Measurements from ENCODE around the gene CTNNA3.

GRCh38 chr10:66353422-66353821, 1342.6 kb downstream of the CTNNA3 start:
- TF ChIP-seq POLR2A (IDR thresholded peaks at IDR 0.05) = no peak
- TF ChIP-seq, protein P1, sequence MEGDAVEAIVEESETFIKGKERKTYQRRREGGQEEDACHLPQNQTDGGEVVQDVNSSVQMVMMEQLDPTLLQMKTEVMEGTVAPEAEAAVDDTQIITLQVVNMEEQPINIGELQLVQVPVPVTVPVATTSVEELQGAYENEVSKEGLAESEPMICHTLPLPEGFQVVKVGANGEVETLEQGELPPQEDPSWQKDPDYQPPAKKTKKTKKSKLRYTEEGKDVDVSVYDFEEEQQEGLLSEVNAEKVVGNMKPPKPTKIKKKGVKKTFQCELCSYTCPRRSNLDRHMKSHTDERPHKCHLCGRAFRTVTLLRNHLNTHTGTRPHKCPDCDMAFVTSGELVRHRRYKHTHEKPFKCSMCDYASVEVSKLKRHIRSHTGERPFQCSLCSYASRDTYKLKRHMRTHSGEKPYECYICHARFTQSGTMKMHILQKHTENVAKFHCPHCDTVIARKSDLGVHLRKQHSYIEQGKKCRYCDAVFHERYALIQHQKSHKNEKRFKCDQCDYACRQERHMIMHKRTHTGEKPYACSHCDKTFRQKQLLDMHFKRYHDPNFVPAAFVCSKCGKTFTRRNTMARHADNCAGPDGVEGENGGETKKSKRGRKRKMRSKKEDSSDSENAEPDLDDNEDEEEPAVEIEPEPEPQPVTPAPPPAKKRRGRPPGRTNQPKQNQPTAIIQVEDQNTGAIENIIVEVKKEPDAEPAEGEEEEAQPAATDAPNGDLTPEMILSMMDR (IDR thresholded peaks at IDR 0.05) = no peak

All from uterus (tissue), 2 donors.